H9 (cell line): ENCODE results near the gene POC1B. TPM values are rescaled to one million over a fixed set of nuclear protein-coding genes. Genes with fewer than 3 reads are reported as not detected.

Experiments used
- DNase-seq: peaks from one replicate; pipeline ENCODE4 v3.0.0-alpha.2; 2017
- H2AFZ ChIP-seq: one replicate; pipeline ENCODE4 v1.6.1; 2013; ENCODE audit warnings: mild to moderate bottlenecking, low read length, control low read depth, moderate library complexity
- H2AK5ac ChIP-seq: 2 replicates; pipeline ENCODE4 v1.6.1; 2013; ENCODE audit warnings: low read length, control low read depth, mixed read lengths; ENCODE audit not compliant: insufficient read length
- H2BK120ac ChIP-seq: one replicate; pipeline ENCODE4 v1.6.1; 2013; ENCODE audit warnings: low read depth, mild to moderate bottlenecking, low read length, control low read depth, inconsistent platforms; ENCODE audit not compliant: poor library complexity, severe bottlenecking
- H2BK12ac ChIP-seq: 2 replicates; pipeline ENCODE4 v1.6.1; 2013; ENCODE audit warnings: low read length, control low read depth, mixed read lengths, low read depth; ENCODE audit not compliant: insufficient read length
- H2BK15ac ChIP-seq: 2 replicates; pipeline ENCODE4 v1.6.1; 2013; ENCODE audit warnings: low read depth, low read length, control low read depth
- H2BK20ac ChIP-seq: one replicate; pipeline ENCODE4 v1.6.1; 2013; ENCODE audit warnings: low read depth, mild to moderate bottlenecking, low read length, control low read depth, inconsistent platforms; ENCODE audit not compliant: poor library complexity, severe bottlenecking
- H2BK5ac ChIP-seq: 2 replicates; pipeline ENCODE4 v1.6.1; 2013; ENCODE audit warnings: low read length, control low read depth, mixed read lengths; ENCODE audit not compliant: insufficient read length
- H3K14ac ChIP-seq: 2 replicates; pipeline ENCODE4 v1.6.1; 2013; ENCODE audit warnings: low read length, control low read depth; ENCODE audit not compliant: insufficient read depth
- H3K18ac ChIP-seq: 2 replicates; pipeline ENCODE4 v1.6.1; 2013; ENCODE audit warnings: low read depth, mild to moderate bottlenecking, mixed read lengths, low read length, control low read depth; ENCODE audit not compliant: insufficient read length
- H3K23ac ChIP-seq: 2 replicates; pipeline ENCODE4 v1.6.1; 2013; ENCODE audit warnings: low read length, control low read depth, mixed read lengths, low read depth; ENCODE audit not compliant: insufficient read length
- H3K23me2 ChIP-seq: 2 replicates; pipeline ENCODE4 v1.6.1; 2013; ENCODE audit warnings: low read depth, mild to moderate bottlenecking, mixed read lengths, low read length, control low read depth; ENCODE audit not compliant: insufficient read length, poor library complexity, severe bottlenecking
- H3K27ac ChIP-seq: 2 replicates; pipeline ENCODE4 v1.5.1; 2013; ENCODE audit warnings: low read length, control low read depth, mixed read lengths, low read depth; ENCODE audit not compliant: insufficient read length
- H3K27me3 ChIP-seq: 2 replicates; pipeline ENCODE4 v1.6.1; 2013; ENCODE audit warnings: low read length, control low read depth, inconsistent platforms; ENCODE audit not compliant: insufficient read depth
- H3K4ac ChIP-seq: 2 replicates; pipeline ENCODE4 v1.6.1; 2013; ENCODE audit warnings: low read depth, mild to moderate bottlenecking, control low read depth, inconsistent platforms, low read length, moderate library complexity
- H3K4me1 ChIP-seq: 2 replicates; pipeline ENCODE4 v1.6.1; 2013; ENCODE audit warnings: low read length, control low read depth, inconsistent platforms; ENCODE audit not compliant: insufficient read depth
- H3K4me2 ChIP-seq: 2 replicates; pipeline ENCODE4 v1.6.1; 2013; ENCODE audit warnings: low read length, control low read depth, mixed read lengths; ENCODE audit not compliant: insufficient read length, insufficient read depth
- H3K56ac ChIP-seq: 2 replicates; pipeline ENCODE4 v1.6.1; 2013; ENCODE audit warnings: low read depth, mild to moderate bottlenecking, mixed read lengths, low read length, control low read depth; ENCODE audit not compliant: insufficient read length
- H3K79me1 ChIP-seq: 2 replicates; pipeline ENCODE4 v1.6.1; 2013; ENCODE audit warnings: low read depth, mild to moderate bottlenecking, moderate library complexity, low read length, control low read depth, inconsistent platforms; ENCODE audit not compliant: insufficient read depth, poor library complexity, severe bottlenecking
- H3K79me2 ChIP-seq: 2 replicates; pipeline ENCODE4 v1.6.1; 2013; ENCODE audit warnings: low read length, control low read depth, inconsistent platforms; ENCODE audit not compliant: insufficient read depth
- H3K9ac ChIP-seq: 2 replicates; pipeline ENCODE4 v1.6.1; 2013; ENCODE audit warnings: low read length, control low read depth, mixed read lengths; ENCODE audit not compliant: insufficient read length; ENCODE audit errors: extremely low read depth
- H3K9me3 ChIP-seq: one replicate; pipeline ENCODE4 v1.6.1; 2013; ENCODE audit warnings: low read depth, low read length, inconsistent platforms; ENCODE audit not compliant: control insufficient read depth
- H3T11ph ChIP-seq: one replicate; pipeline ENCODE4 v1.6.1; 2013; ENCODE audit warnings: mild to moderate bottlenecking, low read length, control low read depth, inconsistent platforms
- H4K20me1 ChIP-seq: one replicate; pipeline ENCODE4 v1.6.1; 2013; ENCODE audit not compliant: control insufficient read depth, insufficient read length, insufficient read depth
- H4K5ac ChIP-seq: 2 replicates; pipeline ENCODE4 v1.6.1; 2013; ENCODE audit warnings: low read depth, mild to moderate bottlenecking, mixed read lengths, low read length, control low read depth; ENCODE audit not compliant: insufficient read length
- H4K8ac ChIP-seq: replicated peaks from 2 replicates; pipeline ENCODE4 v1.6.1; 2013; ENCODE audit warnings: low read length, control low read depth, mixed read lengths, low read depth; ENCODE audit not compliant: insufficient read length
- H4K91ac ChIP-seq: 2 replicates; pipeline ENCODE4 v1.6.1; 2013; ENCODE audit warnings: low read depth, mild to moderate bottlenecking, moderate library complexity, mixed read lengths, low read length, control low read depth; ENCODE audit not compliant: insufficient read length
- H3K27ac Mint-ChIP-seq, 3 experiments: 2 replicates in 2 of 3; 3 replicates in 1 of 3; pipeline ENCODE4 v1.8.0; 2020 to 2021; ENCODE audit warnings: mixed read lengths in 3 of 3, mild to moderate bottlenecking in 1 of 3, moderate library complexity in 1 of 3
- H3K27me3 Mint-ChIP-seq: 2 replicates; pipeline ENCODE4 v1.8.0; 2021; ENCODE audit warnings: low read depth, mild to moderate bottlenecking, moderate library complexity, mixed read lengths
- H3K36me3 Mint-ChIP-seq, 3 experiments: 2 replicates in 2 of 3; 3 replicates in 1 of 3; pipeline ENCODE4 v1.8.0; 2020 to 2021; ENCODE audit warnings: low read depth in 3 of 3, mixed read lengths in 3 of 3; ENCODE audit not compliant: insufficient read depth in 1 of 3
- H3K4me1 Mint-ChIP-seq, 2 experiments: 2 replicates each; pipeline ENCODE4 v1.8.0; 2020; ENCODE audit warnings: mixed read lengths in 2 of 2
- H3K4me3 Mint-ChIP-seq, 2 experiments: 2 replicates in 1 of 2; 3 replicates in 1 of 2; pipeline ENCODE4 v1.8.0; 2020 to 2021; ENCODE audit warnings: mild to moderate bottlenecking in 2 of 2, mixed read lengths in 2 of 2, moderate library complexity in 1 of 2
- H3K9me3 Mint-ChIP-seq, 2 experiments: 2 replicates in 1 of 2; 3 replicates in 1 of 2; pipeline ENCODE4 v1.8.0; 2020; ENCODE audit warnings: mild to moderate bottlenecking in 2 of 2, mixed read lengths in 2 of 2, moderate library complexity in 1 of 2
- total RNA-seq: library from RNA; stranded (reverse); gene quantifications from 2 replicates; pipeline ENCODE4 v1.2.1, GENCODE V29; 2021
- TF ChIP-seq, protein P1 (sequence below): fragments of 200-600 bp; sonication (generic); conservative IDR thresholded peaks from 3 replicates; pipeline ENCODE4 v1.8.0; 2021; ENCODE audit warnings: antibody characterized with exemption, mild to moderate bottlenecking

POC1B gene
- total RNA-seq, 1 experiment from 2014 or later: 12.5 TPM

DNA sequence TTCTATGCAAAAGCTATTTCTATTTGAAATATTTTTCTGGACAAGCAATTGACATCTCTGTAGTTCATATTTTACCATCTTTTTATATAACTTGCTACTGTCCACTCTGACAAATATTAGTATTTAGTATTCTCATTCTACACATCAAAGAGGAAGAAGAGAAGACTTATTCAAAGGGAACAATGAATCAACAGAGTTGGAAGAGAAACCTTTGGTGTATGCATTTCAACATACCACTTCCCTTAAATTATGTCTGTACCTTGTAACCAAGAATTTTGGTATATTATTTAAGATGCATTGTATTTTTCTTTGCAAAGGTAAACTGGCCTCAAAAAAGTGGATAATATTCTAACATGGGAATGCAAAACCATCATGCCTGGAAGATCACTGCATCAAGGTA lies 101.5 kb downstream of the POC1B start:
- H2BK5ac ChIP-seq: no peak overlapping the region
- H3K23me2 ChIP-seq: no peaks in the 10 kb centered on the region
- no peak overlapping the region for H2AFZ ChIP-seq
- no peaks in the 10 kb centered on the region for H3K9me3 Mint-ChIP-seq
- no peak overlapping the region for H3K27ac Mint-ChIP-seq
- no peaks in the 10 kb centered on the region for H3K79me2 ChIP-seq
- no peak overlapping the region for H3K18ac ChIP-seq
- H2BK15ac ChIP-seq: no peak overlapping the region
- no peaks in the 10 kb centered on the region for H4K20me1 ChIP-seq
- no peak overlapping the region for H3T11ph ChIP-seq
- H3K4me2 ChIP-seq: no peak overlapping the region
- H3K9me3 ChIP-seq: no peaks in the 10 kb centered on the region
- H3K27me3 ChIP-seq: no peaks in the 10 kb centered on the region
- H3K4ac ChIP-seq: no peak overlapping the region
- H2BK20ac ChIP-seq: no peak overlapping the region
- H3K9ac ChIP-seq: no peak overlapping the region
- no peaks in the 10 kb centered on the region for H3K4me1 ChIP-seq
- no peak overlapping the region for H3K56ac ChIP-seq
- no peaks in the 10 kb centered on the region for H3K27me3 Mint-ChIP-seq
- no peak overlapping the region for H4K5ac ChIP-seq
- no peak overlapping the region for H3K14ac ChIP-seq
- no peak overlapping the region for H3K4me3 Mint-ChIP-seq
- no peak overlapping the region for H2BK120ac ChIP-seq
- H3K36me3 Mint-ChIP-seq: no peaks in the 10 kb centered on the region
- no peaks in the 10 kb centered on the region for H3K79me1 ChIP-seq
- no peak overlapping the region for H2AK5ac ChIP-seq
- no peak overlapping the region for H4K91ac ChIP-seq
- TF ChIP-seq, protein P1, sequence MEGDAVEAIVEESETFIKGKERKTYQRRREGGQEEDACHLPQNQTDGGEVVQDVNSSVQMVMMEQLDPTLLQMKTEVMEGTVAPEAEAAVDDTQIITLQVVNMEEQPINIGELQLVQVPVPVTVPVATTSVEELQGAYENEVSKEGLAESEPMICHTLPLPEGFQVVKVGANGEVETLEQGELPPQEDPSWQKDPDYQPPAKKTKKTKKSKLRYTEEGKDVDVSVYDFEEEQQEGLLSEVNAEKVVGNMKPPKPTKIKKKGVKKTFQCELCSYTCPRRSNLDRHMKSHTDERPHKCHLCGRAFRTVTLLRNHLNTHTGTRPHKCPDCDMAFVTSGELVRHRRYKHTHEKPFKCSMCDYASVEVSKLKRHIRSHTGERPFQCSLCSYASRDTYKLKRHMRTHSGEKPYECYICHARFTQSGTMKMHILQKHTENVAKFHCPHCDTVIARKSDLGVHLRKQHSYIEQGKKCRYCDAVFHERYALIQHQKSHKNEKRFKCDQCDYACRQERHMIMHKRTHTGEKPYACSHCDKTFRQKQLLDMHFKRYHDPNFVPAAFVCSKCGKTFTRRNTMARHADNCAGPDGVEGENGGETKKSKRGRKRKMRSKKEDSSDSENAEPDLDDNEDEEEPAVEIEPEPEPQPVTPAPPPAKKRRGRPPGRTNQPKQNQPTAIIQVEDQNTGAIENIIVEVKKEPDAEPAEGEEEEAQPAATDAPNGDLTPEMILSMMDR: no peak
- no peak overlapping the region for H4K8ac ChIP-seq
- no peaks in the 10 kb centered on the region for H3K4me1 Mint-ChIP-seq
- no peak overlapping the region for H2BK12ac ChIP-seq
- no peak overlapping the region for H3K27ac ChIP-seq
- DNase-seq: no peak
- no peak overlapping the region for H3K23ac ChIP-seq
